GM12865 (cell line): ENCODE results near the gene RFLNA.

ENCODE experiments used
- DNase-seq: peaks from one replicate; pipeline ENCODE4 v3.0.0; 2010; ENCODE audit warnings: low read depth
- H3K4me3 ChIP-seq: 2 replicates; pipeline ENCODE4 v1.5.1; 2011; ENCODE audit warnings: mild to moderate bottlenecking, low read depth, low read length, control low read depth
- CTCF ChIP-seq: IDR thresholded peaks from 2 replicates; pipeline ENCODE4 v1.5.1; 2011; ENCODE audit warnings: low read length, control low read depth, low read depth, inconsistent platforms; ENCODE audit not compliant: insufficient read depth; ENCODE audit errors: missing control alignments

The RFLNA gene

GRCh38 chr12:124302807-124303578, 8.1 kb downstream of the RFLNA start:
- H3K4me3 ChIP-seq: no peak overlapping the region
- TF ChIP-seq CTCF: no peak
- no peak for DNase-seq

GRCh38 chr12:124303579-124304313, 8.9 kb downstream of the RFLNA start:
- no peak for TF ChIP-seq CTCF
- DNase-seq: no peak
- H3K4me3 ChIP-seq: no peak overlapping the region

GRCh38 chr12:124304314-124304790, 9.5 kb downstream of the RFLNA start:
- TF ChIP-seq CTCF: no peak
- DNase-seq: no peak
- no peak overlapping the region for H3K4me3 ChIP-seq

GRCh38 chr12:124305136-124305535, 10.2 kb downstream of the RFLNA start:
- DNase-seq: no peak
- H3K4me3 ChIP-seq: no peak overlapping the region
- no peak for TF ChIP-seq CTCF

GRCh38 chr12:124305776-124306685, 11.1 kb downstream of the RFLNA start:
- no peak overlapping the region for H3K4me3 ChIP-seq
- no peak for DNase-seq
- no peak for TF ChIP-seq CTCF

GRCh38 chr12:124306686-124307555, 12.0 kb downstream of the RFLNA start:
- TF ChIP-seq CTCF: no peak

More at GRCh38 chr12:124306686-124307555, 12.0 kb downstream of the RFLNA start:
- DNase-seq: no peak
- H3K4me3 ChIP-seq: no peak overlapping the region
